OCI-LY1 (cell line): ENCODE results near the gene EPHA8.

ENCODE experiments used
- H2AFZ ChIP-seq: fragments of 200-600 bp; sonication (generic), shearing (Covaris generic); 2 replicates; pipeline ENCODE4 v1.6.0; 2014; ENCODE audit warnings: antibody characterized with exemption, mild to moderate bottlenecking, low read length
- H3F3A ChIP-seq: fragments of 200-600 bp; sonication (generic), shearing (Covaris generic); 2 replicates; pipeline ENCODE4 v1.6.0; 2014; ENCODE audit warnings: mild to moderate bottlenecking, antibody characterized with exemption, low read length, moderate library complexity; ENCODE audit not compliant: insufficient read depth
- H3K27ac ChIP-seq: fragments of 200-600 bp; sonication (generic); 2 replicates; pipeline ENCODE4 v1.5.1; 2014; ENCODE audit warnings: low read length, mixed run types, mild to moderate bottlenecking, low read depth; ENCODE audit not compliant: poor library complexity, severe bottlenecking
- H3K27me3 ChIP-seq: fragments of 200-600 bp; sonication (generic); 2 replicates; pipeline ENCODE4 v1.6.0; 2014; ENCODE audit warnings: antibody characterized with exemption, mild to moderate bottlenecking, low read length, moderate library complexity; ENCODE audit not compliant: insufficient read depth
- H3K36me3 ChIP-seq: fragments of 200-600 bp; sonication (generic); 2 replicates; pipeline ENCODE4 v1.6.1; 2014; ENCODE audit warnings: mild to moderate bottlenecking, antibody characterized with exemption, low read length, moderate library complexity, mixed read lengths; ENCODE audit not compliant: insufficient read depth
- H3K4me1 ChIP-seq: fragments of 200-600 bp; sonication (generic); 2 replicates; pipeline ENCODE4 v1.5.1; 2014; ENCODE audit warnings: mild to moderate bottlenecking, low read length, moderate library complexity; ENCODE audit not compliant: insufficient read depth, severe bottlenecking
- H3K4me2 ChIP-seq: fragments of 200-600 bp; sonication (generic), shearing (Covaris generic); 2 replicates; pipeline ENCODE4 v1.6.1; 2014; ENCODE audit warnings: low read length
- H3K4me3 ChIP-seq: fragments of 200-600 bp; sonication (generic); 2 replicates; pipeline ENCODE4 v1.5.1; 2014; ENCODE audit warnings: low read length, low read depth, mild to moderate bottlenecking, mixed read lengths; ENCODE audit not compliant: poor library complexity, severe bottlenecking
- H3K79me2 ChIP-seq: fragments of 200-600 bp; shearing (Covaris generic); 2 replicates; pipeline ENCODE4 v1.6.1; 2016; ENCODE audit warnings: mixed run types, low read length, mixed read lengths; ENCODE audit not compliant: insufficient read depth
- H3K9ac ChIP-seq: fragments of 200-600 bp; sonication (generic), shearing (Covaris generic); 2 replicates; pipeline ENCODE4 v1.6.1; 2014; ENCODE audit warnings: mild to moderate bottlenecking, low read length, mixed read lengths
- H3K9me2 ChIP-seq: fragments of 200-600 bp; sonication (generic), shearing (Covaris generic); 2 replicates; pipeline ENCODE4 v1.6.1; 2014; ENCODE audit warnings: low read depth, mild to moderate bottlenecking, low read length, mixed read lengths
- H3K9me3 ChIP-seq: fragments of 200-600 bp; shearing (Covaris generic); 2 replicates; pipeline ENCODE4 v1.6.1; 2014; ENCODE audit warnings: low read length, mixed read lengths
- H4K20me1 ChIP-seq: fragments of 200-600 bp; sonication (generic), shearing (Covaris generic); 2 replicates; pipeline ENCODE4 v1.6.0; 2016; ENCODE audit warnings: mild to moderate bottlenecking, low read length; ENCODE audit not compliant: insufficient read depth
- CTCF ChIP-seq: fragments of 200-600 bp; sonication (generic), shearing (Covaris generic); IDR thresholded peaks from 2 replicates; pipeline ENCODE4 v1.5.1; 2017; ENCODE audit warnings: mild to moderate bottlenecking, antibody characterized with exemption, low read length, moderate library complexity, mixed read lengths
- EZH2 ChIP-seq: fragments of 200-600 bp; sonication (generic), shearing (Covaris generic); IDR thresholded peaks from 2 replicates; pipeline ENCODE4 v1.8.0; 2017; ENCODE audit warnings: borderline replicate concordance, mixed run types, mild to moderate bottlenecking, antibody characterized with exemption, low read length, moderate library complexity, mixed read lengths

Gene EPHA8

GRCh38 chr1:22584970-22585369, 21.7 kb downstream of the EPHA8 start:
- H3K9ac ChIP-seq = no peak overlapping the region
- no peaks in the 10 kb centered on the region for H3K79me2 ChIP-seq
- no peaks in the 10 kb centered on the region for H4K20me1 ChIP-seq
- no peaks in the 10 kb centered on the region for H3K36me3 ChIP-seq
- no peak overlapping the region for H3K4me3 ChIP-seq
- no peaks in the 10 kb centered on the region for H3K4me1 ChIP-seq
- H3F3A ChIP-seq = no peaks in the 10 kb centered on the region
- H3K27ac ChIP-seq = no peak overlapping the region
- no peaks in the 10 kb centered on the region for H3K9me3 ChIP-seq
- H3K27me3 ChIP-seq = 0 out of 2 replicates have a peak, but pooled peaks cover 3% of the 10 kb centered on the region
- H2AFZ ChIP-seq = no peak overlapping the region
- no peaks in the 10 kb centered on the region for H3K9me2 ChIP-seq
- TF ChIP-seq CTCF (no peak), EZH2 (no peak)
- no peak overlapping the region for H3K4me2 ChIP-seq

GRCh38 chr1:22585471-22585870, 22.2 kb downstream of the EPHA8 start:
- H3K27me3 ChIP-seq = 0 out of 2 replicates have a peak, but pooled peaks cover 3% of the 10 kb centered on the region

GRCh38 chr1:22586356-22587130, 23.3 kb downstream of the EPHA8 start:
- H3K27ac ChIP-seq = no peak overlapping the region

More at GRCh38 chr1:22585471-22585870, 22.2 kb downstream of the EPHA8 start:
- Histone ChIP-seq H3K9me3 (no peaks in the 10 kb centered on the region), H4K20me1 (no peaks in the 10 kb centered on the region), H3K9ac (no peak overlapping the region), H3K79me2 (no peaks in the 10 kb centered on the region), H3K4me1 (no peaks in the 10 kb centered on the region), H3K36me3 (no peaks in the 10 kb centered on the region), H3F3A (no peaks in the 10 kb centered on the region), H3K4me2 (no peak overlapping the region), H3K27ac (no peak overlapping the region), H3K9me2 (no peaks in the 10 kb centered on the region), H2AFZ (no peak overlapping the region), H3K4me3 (no peak overlapping the region)
- TF ChIP-seq CTCF (no peak), EZH2 (no peak)

More at GRCh38 chr1:22586356-22587130, 23.3 kb downstream of the EPHA8 start:
- H3K79me2 ChIP-seq = no peaks in the 10 kb centered on the region
- no peak for TF ChIP-seq EZH2
- TF ChIP-seq CTCF = no peak
- H3K9ac ChIP-seq = no peak overlapping the region
- 0 out of 2 replicates have a peak, but pooled peaks cover 3% of the 10 kb centered on the region for H3K27me3 ChIP-seq
- H3K36me3 ChIP-seq = no peaks in the 10 kb centered on the region
- no peaks in the 10 kb centered on the region for H3K4me1 ChIP-seq
- H3F3A ChIP-seq = no peaks in the 10 kb centered on the region
- H3K4me3 ChIP-seq = no peak overlapping the region
- H4K20me1 ChIP-seq = no peaks in the 10 kb centered on the region
- H3K4me2 ChIP-seq = no peak overlapping the region
- no peak overlapping the region for H2AFZ ChIP-seq
- H3K9me2 ChIP-seq = no peaks in the 10 kb centered on the region
- no peaks in the 10 kb centered on the region for H3K9me3 ChIP-seq
